Mucosa of descending colon (tissue), 3 donors: Measurements from ENCODE around the gene IL17RC. TPM values are rescaled to one million over a fixed set of nuclear protein-coding genes. Genes with fewer than 3 reads are reported as not detected.

Source experiments
- ATAC-seq: fragments of 200-7000 bp; cut with Tn5 transposase; one replicate; pipeline ENCODE4 v1.9.1; 2020; ENCODE audit warnings: mild to moderate bottlenecking, moderate library complexity
- DNase-seq, 3 donors: peaks; one replicate each; pipeline ENCODE4 v3.0.0-alpha.2; 2020
- H3K36me3 ChIP-seq: fragments of 200-600 bp; one replicate; pipeline ENCODE4 v1.8.0; 2021; ENCODE audit warnings: low read depth, mild to moderate bottlenecking
- H3K4me1 ChIP-seq: fragments of 200-600 bp; one replicate; pipeline ENCODE4 v1.8.0; 2021; ENCODE audit warnings: low read depth, mild to moderate bottlenecking
- H3K4me3 ChIP-seq: fragments of 200-600 bp; one replicate; pipeline ENCODE4 v1.8.0; 2021; ENCODE audit warnings: mild to moderate bottlenecking
- H3K9me3 ChIP-seq: fragments of 200-600 bp; one replicate; pipeline ENCODE4 v1.8.0; 2021; ENCODE audit warnings: mild to moderate bottlenecking
- CTCF ChIP-seq: fragments of 200-600 bp; IDR thresholded peaks from one replicate; pipeline ENCODE4 v1.8.0; 2022; ENCODE audit warnings: antibody characterized with exemption, mild to moderate bottlenecking
- intact Hi-C, 2 donors: fragments of 100-400 bp; cut with DNase I in 1 of 2; cut with micrococcal nuclease in 1 of 2; formaldehyde crosslinking; loops; one replicate each; pipeline versions ENCODE4 v1.11.0 to v1.11.1; 2022; cut with DNase I, micrococcal nuclease
- total RNA-seq, 3 donors: library from RNA; stranded (reverse); fragmentation: NEBNext Ultra II Directional in 2 of 3; extraction: Animal tissue kit (Norgen Biotek cat#: 25700) in 2 of 3; gene quantifications; one replicate each; pipeline versions ENCODE4 v1.2.1 to v1.2.4, GENCODE V29; 2021 to 2023
- donor health status: DM: no; HTN: no; CAD: no; lungs with moderate emphysema.
- donor health status: DM: no; HTN: no; CAD: no.
- donor health status: DM: no; HTN: yes; CAD: no.

The IL17RC gene
- total RNA-seq, 3 donors from 2014 or later = 36.1 to 45.6 (median 44.0) TPM

GRCh38 chr3:9903238-9903624, 13.7 kb upstream of the IL17RC start:
- peak in 1 of 3 donors; percentile 40 for DNase-seq
- H3K4me3 ChIP-seq = peak overlapping the region; percentile 32

GRCh38 chr3:9903904-9904303, 13.0 kb upstream of the IL17RC start:
- no peak for TF ChIP-seq CTCF
- DNase-seq (peak in 1 of 3 donors; percentile 42), ATAC-seq (no peak)
- no peaks in the 10 kb centered on the region for H3K36me3 ChIP-seq
- peaks cover 27% of the 10 kb centered on the region for H3K4me1 ChIP-seq
- no peaks in the 10 kb centered on the region for H3K9me3 ChIP-seq
- intact Hi-C loops = no loop called here
- no peak overlapping the region for H3K4me3 ChIP-seq

More at GRCh38 chr3:9903238-9903624, 13.7 kb upstream of the IL17RC start:
- H3K36me3 ChIP-seq = no peaks in the 10 kb centered on the region
- ATAC-seq = peak; percentile 5
- no peaks in the 10 kb centered on the region for H3K9me3 ChIP-seq
- TF ChIP-seq CTCF = no peak
- intact Hi-C loops = no loop called here
- peaks cover 33% of the 10 kb centered on the region for H3K4me1 ChIP-seq

GRCh38 chr3:9906480-9906879, 10.4 kb upstream of the IL17RC start:
- Histone ChIP-seq H3K4me3 (no peak overlapping the region), H3K4me1 (peaks cover 16% of the 10 kb centered on the region), H3K36me3 (no peaks in the 10 kb centered on the region), H3K9me3 (no peaks in the 10 kb centered on the region)
- intact Hi-C loops = no loop called here
- ATAC-seq (no peak), DNase-seq (no peak)
- TF ChIP-seq CTCF = no peak

GRCh38 chr3:9908286-9908685, 8.6 kb upstream of the IL17RC start:
- ATAC-seq (no peak), DNase-seq (no peak)
- peaks cover 7% of the 10 kb centered on the region for H3K4me1 ChIP-seq
- TF ChIP-seq CTCF = no peak
- H3K4me3 ChIP-seq = no peak overlapping the region
- intact Hi-C loops = no loop called here
- H3K9me3 ChIP-seq = no peaks in the 10 kb centered on the region
- peaks cover 3% of the 10 kb centered on the region for H3K36me3 ChIP-seq

- H3K4me1 ChIP-seq = peaks cover 9% of the 10 kb centered on the region
- TF ChIP-seq CTCF = no peak
- no peaks in the 10 kb centered on the region for H3K9me3 ChIP-seq
- intact Hi-C loops = no loop called here
- ATAC-seq (no peak), DNase-seq (no peak)
- H3K36me3 ChIP-seq = peaks cover 3% of the 10 kb centered on the region
- no peak overlapping the region for H3K4me3 ChIP-seq
Measured at GRCh38 chr3:9909221-9910013, 7.5 kb upstream of the IL17RC start.
